ENCODE data around the gene ADAMTS17.

- TF ChIP-seq CTCF (IDR thresholded peaks at IDR 0.05; ENCODE audit: borderline replicate concordance, extremely low read depth, low read length, poor library complexity, severe bottlenecking) = no peak
- TF ChIP-seq EZH2 (IDR thresholded peaks at IDR 0.05; ENCODE audit: borderline replicate concordance, low read depth, low read length, severe bottlenecking) = no peak
Observed at GRCh38 chr15:100204211-100204610, 137.6 kb downstream of the ADAMTS17 start.
